Activated T-cell treated with anti-CD3 and anti-CD28 coated beads, Interleukin-2, amount 50 U/mL, for 48 hours (primary cell): Measurements from ENCODE around the gene EPHA10.
"Not testable (repeated sequence)": the region's sequence is repeated elsewhere in the genome, so short reads cannot be mapped to it uniquely, and the experiment has no call there.

Experiments
- DNase-seq, 2 experiments: peaks; one replicate each; pipeline ENCODE4 v3.0.0-alpha.2; 2020

Gene EPHA10

DNA sequence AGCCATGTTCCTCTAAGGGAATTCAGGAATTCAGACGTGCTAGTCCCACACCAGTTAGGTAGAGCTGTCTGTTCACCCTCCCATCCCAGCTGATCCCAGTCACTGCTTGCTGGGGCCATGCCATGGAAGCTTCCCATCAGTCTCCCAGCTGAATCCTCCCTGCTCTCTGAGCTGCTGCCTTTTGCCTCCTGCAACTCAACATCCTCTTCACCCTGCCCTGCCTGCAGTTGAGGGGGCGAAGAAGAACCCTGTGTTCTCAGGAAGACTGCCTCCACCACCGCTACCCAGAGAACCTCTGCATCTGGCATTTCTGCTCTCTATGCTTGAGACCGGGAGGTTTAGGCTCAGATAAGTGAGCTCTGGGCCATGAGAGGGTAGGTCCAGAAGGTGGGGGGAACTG lies 56.4 kb downstream of the EPHA10 start:
- DNase-seq: no peak

DNA sequence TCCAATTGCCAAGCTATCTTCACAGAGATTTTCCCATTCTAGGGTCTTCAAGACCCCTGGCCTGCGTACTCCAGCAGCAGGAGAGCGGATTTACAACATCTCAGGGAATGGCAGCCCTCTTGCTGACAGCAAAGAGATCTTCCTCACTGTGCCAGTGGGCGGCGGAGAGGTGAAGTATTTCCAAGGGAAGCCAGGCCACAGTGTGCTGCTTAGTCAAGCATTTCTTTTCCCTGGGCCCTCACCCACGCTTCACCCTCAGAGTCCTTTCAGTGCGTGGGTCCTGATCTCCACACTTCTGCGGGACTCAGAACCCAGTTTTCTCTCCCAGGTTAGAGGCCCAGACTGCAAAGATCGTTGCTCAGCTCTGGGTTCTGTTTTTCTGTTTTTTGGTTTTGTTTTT lies 59.5 kb downstream of the EPHA10 start:
- no peak for DNase-seq

DNA sequence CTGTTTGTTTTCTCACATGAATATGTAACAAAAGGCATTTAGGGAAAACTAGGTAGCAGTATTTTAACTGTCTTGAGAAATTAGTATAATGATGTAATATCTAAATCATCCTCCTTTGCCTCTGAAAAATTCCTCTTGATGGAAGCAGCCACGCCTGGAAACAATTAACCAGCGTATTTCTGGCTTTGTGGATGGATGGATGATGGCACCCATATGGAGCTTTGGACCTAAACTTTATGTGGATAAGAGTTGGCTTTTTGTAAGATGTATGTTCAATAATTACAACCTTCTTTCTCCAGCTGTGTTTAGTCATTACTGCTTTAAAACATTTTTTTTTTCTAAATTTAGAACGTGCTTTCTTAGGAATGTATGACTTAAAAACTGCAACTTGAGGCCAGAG lies 60.0 kb downstream of the EPHA10 start:
- DNase-seq: no peak

DNA sequence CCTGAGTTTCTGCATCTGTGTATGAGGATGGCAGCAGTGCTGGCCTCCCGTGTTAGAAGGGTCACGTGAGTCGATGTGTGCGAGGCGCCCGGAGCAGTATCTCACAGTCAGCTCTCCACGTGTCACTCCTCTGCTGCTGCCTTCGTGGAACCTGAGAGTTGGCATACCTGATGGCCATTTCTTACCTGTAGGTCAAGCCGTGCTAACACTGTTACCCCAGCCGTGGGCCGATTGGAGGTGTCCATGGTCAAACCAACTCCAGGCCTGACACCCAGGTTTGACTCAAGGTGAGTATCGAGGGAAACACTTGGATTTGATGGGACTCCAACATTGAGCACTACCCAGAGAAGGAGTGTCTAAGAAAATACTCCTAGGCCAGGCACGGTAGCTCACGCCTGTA lies 61.9 kb downstream of the EPHA10 start:
- no peak for DNase-seq

DNA sequence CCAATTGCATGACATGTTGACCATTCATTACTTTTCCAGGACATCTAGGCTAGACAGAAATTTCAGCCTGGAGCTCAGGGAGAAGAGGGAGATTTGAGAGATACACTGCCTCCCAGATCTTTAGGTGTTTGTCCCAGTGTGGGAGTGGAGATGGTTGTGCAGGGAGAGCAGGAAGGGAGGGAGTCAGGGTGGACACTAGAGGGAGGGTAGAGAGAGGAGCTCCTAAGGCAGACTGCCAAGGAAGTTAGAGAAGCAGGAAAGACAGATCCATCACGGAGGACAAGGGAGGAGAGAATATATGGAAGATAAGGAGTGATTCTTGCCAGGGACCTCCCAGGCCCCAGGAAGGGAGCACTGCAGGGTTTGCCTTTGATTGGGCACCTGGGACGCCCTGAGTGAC lies 63.9 kb downstream of the EPHA10 start:
- no peak for DNase-seq

DNA sequence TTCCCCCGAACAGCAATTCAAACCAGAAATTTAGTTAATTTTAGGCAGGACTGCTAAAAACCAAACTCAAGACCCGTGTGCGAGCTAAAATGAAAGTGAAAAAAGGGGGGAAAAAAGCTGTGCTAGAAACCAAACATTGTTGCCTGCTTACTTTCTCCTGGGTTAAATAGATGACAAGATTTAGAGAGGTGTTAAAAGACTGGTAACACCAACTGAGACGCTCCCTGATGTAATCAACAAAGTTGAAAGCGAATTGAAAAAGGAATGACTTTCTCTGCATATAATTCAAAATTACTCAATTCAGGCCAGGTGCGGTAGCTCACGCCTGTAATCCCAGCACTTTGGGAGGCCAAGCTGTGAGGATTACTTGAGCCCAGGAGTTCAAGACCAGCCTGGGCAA lies 65.8 kb downstream of the EPHA10 start:
- no peak for DNase-seq

DNA sequence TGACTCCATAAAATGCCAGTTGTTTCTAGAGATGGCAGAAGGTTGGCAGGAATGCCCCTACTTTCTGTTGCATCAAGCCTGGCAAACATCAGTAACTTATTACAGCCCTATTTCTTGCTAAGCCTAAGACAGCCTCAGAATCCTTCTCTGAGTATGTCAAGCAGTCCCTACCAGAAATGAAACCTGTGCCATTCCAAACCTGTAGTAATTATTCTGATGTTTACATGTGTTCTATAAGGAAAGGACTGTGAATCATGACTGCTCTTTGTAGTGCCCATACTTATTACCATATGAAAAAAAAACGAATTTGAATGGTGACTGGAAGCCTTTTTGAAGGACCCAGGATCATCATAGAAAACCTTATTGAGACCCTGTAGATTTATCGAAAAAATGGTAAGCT lies 67.2 kb downstream of the EPHA10 start:
- DNase-seq: no peak

DNA sequence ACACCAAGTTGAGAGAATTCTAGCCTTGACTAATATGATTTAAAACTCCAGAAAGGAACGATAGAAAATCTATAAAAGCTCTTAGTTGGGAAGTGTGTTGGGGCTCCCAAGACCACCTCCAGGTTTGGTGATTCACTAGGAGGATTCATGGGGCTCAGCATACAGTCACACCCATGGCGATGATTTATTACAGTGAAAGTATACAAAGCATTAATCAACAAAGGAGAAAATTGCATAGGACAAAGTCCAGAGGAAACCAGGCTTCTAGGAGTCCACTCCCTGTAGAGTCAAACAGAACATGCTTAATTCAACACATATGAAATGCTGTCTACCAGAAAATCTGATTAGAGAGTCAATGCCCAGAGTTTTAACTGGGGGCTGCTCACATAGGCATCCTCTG lies 67.8 kb downstream of the EPHA10 start:
- no peak for DNase-seq

DNA sequence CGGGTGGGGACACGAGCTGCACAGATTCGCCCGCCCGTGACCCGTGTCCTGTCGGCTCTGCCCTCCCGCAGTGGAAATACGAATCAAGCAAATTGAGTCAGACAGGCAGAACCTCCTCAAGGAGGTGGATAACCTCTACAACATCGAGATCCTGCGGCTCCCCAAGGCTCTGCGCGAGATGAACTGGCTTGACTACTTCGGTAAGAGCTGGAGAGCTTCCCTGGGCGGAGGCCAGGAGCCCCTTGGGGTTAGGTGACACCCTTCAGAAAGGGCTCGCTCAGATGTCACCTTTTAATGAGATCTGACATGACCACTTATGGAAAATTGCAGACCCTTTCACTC lies 72.1 kb downstream of the EPHA10 start:
- no peak for DNase-seq

DNA sequence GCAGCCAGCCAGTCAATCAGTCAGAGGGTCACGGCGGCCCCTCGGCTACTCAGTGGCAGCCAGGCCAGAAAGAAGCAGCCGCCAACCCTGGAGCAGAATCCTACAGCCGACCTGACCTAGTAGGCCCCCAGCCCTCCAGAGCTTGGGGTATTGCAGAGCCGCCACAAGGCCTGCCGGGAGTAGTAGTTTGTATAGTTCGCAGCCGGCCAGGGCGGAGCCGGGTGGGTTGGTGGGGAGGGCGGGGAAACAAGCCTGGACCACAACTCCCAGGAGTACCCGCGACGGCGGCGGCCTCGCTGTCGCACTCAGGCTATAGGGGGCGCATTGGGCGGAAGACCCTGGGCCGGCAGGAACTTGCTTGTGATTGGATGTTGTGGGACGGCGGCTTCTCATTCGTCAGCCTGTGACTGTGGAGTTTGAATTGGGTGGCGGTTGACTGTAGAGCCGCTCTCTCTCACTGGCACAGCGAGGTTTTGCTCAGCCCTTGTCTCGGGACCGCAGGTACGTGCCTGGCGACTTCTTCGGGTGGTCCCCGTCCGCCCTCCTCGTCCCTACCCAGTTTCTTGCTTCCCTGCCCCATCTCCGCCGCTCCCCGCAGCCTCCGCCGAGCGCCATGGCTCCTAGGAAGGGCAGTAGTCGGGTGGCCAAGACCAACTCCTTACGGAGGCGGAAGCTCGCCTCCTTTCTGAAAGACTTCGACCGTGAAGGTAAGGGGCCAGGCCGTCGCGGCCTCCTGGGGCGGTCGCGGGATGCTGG lies 72.7 kb downstream of the EPHA10 start, which contains the start of gene CDCA8:
Gene CDCA8, plus strand, starts transcription at position 439 of the 756 bp plus-strand sequence. Its CDS starts 175 bp downstream, at position 614.
- DNase-seq: peak; percentile 99

DNA sequence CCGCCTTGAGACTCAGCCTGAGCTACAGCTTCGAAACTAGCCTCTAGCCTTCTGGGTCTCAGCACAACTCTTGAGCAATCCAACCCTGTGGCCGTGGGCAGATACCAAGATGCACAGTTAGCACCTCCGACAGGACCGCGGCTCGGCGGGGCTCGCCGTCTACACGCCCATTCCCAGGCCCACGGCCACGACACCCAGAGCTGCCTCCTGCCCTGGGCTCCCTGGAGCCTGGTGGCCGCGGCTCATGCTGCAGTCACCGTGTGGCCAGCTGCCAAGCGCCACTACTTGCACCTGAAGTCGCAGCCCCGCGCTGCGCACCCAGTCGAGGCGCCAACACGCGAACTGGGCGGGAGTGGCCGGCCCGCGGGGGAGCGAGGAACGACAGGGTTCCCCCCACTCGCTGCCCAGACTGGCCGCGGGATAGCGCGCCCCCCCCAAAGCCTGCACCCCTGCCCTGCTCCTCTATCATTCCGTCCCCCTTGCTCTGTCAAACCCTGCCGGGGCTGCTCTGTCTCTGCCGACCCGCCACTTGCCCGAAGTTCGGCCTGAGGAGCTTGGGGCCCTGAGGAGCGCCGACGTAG lies 73.3 kb downstream of the EPHA10 start:
- DNase-seq: peak in 1 of 2 experiments; percentile 55

DNA sequence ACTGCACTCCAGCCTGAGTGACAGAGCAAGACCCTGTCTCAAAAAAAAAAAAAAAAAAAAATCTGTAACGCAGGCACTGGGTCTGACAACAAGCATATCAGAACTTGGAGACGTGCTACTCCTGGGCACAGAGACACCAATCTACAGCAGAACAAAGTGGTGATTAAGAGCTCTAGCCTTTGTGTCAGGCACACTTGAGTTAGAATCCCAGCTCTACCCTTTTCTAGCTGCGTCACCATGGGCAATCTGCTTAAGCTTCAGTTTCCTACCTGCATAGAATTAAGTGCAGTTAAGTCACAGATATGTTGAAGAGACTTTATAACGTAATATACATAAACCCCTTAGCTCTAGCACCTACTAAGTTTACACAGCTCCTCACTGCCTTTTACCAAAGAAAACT lies 76.0 kb downstream of the EPHA10 start:
- DNase-seq: no peak

DNA sequence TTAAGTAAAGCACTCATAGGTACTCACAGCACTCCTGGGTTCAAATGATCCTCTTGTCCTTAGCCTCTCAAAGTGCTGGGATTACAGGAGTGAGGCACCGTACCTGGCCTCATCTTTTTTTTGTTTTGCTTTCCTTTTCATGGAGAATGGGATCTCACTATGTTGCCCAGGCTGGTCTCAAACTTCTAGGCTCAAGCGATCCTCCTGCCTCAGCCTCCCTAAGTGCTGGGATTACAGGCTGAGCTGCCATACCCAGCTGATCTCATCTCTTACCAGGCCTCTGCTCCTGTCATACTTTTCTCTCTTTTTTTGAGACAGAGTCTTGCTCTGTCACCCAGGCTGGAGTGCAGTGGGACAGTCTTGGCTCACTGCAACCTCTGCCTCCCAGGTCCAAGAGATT lies 77.2 kb downstream of the EPHA10 start:
- not testable (repeated sequence) for DNase-seq

DNA sequence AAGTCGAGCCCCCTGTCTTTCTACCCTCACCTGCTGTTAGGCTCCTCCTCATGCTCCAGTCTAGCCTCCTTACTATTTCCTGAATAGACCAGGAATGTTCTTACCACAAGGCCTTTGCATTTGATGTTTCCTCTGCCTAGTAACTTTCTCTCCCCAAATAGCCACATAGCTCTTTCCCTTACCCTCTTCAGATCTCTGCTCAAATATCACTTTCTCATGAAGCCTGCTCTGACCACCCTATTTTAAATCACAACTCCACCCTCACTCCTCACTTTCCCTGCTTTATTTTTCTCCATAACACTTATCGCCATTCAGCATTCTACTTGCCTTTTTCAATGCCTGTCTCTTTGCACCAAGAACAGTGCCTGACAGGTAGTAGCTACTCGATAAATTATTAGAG lies 79.2 kb downstream of the EPHA10 start:
- no peak for DNase-seq

DNA sequence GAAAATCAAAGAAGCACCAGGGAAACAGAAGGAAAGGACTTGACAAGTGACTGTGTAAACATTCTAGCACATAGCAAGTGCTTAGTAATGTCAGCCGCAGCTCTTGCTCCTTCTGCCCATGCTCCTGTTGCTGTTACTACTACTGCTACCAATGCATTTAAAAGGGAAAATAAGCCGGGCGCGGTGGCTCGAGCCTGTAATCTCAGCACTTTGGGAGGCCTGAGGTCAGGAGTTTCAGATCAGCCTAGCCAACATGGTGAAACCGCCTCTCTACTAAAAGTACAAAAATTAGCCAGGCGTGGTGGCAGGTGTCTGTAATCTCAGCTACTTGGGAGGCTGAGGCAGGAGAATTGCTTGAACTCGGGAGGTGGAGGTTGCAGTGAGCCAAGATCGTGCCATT lies 80.7 kb downstream of the EPHA10 start:
- not testable (repeated sequence) for DNase-seq

DNA sequence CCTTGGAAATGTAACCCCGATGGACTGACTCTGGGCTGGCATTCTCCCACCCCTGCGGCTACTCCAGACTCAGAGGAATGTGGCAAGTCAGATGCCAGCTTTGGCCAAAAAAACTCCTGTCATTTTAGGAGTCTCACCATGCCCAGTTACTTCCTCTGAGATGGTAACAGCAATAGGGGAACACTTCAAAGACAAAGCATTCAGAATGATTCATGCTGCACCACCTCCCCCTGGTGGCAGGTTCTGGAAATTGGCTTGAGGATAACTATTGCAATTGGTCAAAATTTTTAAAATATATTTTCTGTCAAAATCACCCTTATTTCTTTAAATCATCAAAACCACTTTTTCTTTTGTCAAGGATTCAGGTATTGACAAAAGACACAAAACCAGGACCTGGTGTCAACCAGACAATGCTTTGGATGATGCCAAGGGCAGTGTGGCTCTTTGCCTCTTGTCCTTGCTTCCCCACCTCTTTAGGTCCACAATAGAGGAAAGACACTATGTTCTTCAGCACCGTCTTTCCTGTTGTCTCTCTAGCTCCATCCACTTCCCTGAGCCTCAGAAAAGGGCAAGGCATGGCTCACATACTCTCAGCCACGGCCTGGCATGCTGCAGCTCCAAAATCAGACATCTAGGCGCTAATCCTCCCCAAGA lies 82.5 kb downstream of the EPHA10 start:
- peak; percentile 86 to 90 for DNase-seq

DNA sequence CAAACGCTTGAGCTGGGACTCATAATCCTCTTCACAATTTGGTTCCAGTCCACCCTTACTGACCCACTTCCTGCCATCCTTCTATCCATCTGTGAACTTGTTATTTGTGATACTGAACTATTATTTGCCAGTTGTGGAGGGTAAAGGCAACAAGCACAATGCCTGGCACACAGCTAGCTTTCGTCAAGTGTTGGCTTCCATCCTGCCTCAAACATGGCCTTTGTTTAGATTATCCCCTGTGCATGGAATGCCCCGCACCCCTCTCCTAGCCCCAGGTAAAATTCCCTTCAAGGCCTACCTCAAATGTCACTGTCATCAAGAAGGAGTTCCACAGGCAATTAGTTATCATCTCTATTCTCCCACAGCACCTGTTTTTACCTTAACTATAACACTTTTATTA lies 84.0 kb downstream of the EPHA10 start:
- DNase-seq: no peak

DNA sequence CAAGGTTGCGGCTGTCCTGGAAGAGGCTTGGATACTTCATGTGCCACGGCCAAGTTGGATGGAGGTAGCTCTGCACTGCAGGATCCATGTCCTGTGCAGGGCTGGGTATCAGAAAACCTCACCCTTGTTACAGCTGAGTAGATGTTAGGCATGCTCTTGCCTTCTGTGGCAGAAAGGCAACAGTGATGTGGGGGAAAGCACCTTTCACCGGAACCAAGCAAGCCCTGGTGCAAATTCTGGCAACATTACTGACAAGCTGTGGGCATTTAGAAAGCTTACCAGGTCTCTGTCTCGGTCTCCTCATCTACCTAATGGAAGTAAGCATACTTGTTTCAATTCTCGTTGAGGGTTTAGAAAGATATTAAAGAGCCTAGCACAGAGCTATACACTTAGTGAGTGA lies 87.1 kb downstream of the EPHA10 start:
- no peak for DNase-seq

DNA sequence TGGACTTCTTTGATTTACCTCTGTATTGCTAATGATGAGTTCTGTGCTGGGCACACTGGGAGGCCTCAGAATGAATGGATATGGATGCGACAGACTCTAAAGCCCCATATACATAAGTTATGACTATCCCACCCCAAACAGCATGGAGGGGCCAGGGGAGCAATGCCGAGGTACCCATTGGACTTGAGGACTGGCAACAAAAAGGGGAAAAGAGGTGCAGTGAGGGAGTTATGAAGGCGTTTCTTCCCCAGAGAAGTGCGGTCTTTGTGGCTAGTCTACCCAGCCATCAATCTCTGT lies 87.8 kb downstream of the EPHA10 start:
- no peak for DNase-seq

DNA sequence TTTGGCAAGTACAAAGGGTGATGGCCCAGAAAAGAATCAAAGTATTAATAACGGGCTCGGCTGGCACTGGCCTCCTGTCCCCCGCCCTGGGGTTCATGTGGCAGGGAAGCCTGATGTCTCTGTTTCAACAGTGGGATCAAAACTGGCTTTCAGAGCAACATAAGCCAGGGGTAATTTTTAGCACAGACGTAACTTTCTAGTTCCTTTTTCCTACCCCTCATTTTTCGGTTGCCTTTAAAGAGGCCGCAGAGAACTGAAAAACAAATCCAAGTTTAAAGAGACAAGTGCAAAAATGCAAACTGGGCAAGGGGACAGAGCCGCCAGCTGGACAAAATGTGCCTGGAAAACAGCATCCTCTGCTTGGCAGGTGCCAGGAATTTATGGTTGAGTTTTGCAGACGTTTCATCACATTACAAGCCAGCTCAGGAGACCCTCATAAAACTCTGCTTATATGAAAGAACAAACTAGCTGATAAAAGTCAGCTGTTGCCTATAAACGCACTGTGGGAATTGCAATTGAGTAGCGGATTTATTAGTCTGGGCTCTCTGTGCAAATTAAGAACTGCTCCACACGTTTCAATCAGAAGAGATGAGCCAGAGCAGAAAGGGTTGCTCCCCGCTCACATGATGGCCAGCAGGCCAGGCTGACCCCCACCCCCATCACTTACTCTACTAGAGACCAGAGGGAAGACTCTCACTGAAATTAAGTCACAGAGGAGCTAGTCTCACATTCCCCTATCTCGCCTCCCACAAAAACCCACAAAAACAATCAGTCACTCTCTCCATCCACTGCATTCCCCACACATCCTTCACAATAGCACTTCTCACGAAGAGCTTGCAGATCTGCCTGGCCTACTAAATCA lies 88.4 kb downstream of the EPHA10 start:
- DNase-seq: no peak

DNA sequence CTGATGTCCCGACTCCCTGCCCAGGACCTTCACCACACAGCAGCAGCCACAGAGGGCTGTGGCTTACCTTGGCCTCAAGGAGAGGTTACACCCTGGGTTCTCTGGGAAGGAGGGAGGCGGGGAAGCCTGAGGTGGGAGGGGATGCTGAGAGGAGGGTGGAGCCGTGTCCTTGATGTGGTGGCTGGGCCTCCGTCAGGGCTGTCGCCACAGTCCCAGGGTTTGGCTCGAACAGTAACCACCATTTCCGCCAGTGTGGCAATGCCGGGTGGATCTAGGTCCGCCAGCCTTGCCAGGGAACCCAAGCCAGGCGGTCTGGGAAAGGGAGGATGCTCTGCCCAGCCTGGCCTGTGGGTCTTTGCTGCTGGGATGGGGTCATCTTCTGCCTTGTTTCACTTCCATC lies 91.0 kb downstream of the EPHA10 start:
- DNase-seq: peak; percentile 59 to 69

DNA sequence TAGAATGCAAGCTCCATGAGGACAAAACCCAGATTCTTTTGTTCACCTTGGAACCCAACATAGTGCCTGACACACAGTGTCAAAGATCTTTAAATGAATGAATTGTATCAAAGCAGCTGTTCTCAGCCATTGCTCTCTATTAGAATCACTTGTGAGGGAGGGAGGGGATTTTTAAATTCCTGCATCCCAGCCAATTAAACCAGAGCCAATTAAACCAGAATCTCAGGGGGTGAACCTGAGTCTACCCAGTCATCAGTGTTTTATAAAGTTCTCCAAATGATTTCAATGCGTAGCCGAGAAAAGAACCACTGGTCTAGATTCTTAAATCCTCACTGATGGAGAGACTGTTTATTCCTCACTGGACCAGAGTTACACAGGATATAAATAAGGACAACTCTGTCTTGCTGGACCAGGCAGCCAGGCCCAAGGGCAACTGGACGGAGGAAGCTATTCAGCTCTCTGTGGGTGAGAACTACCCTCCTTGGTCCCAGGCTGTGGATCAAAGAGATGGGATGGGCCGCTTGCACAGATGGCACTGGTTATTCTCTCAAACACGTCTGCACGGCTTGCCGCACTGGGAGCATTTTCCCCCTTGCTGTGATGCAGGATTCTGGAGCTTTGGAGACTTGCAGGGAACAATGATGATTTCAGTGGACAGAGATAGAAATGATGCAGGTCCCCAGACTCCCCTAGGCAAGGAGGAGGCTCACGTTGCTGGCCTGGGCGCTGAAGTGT lies 92.6 kb downstream of the EPHA10 start:
- no peak for DNase-seq

DNA sequence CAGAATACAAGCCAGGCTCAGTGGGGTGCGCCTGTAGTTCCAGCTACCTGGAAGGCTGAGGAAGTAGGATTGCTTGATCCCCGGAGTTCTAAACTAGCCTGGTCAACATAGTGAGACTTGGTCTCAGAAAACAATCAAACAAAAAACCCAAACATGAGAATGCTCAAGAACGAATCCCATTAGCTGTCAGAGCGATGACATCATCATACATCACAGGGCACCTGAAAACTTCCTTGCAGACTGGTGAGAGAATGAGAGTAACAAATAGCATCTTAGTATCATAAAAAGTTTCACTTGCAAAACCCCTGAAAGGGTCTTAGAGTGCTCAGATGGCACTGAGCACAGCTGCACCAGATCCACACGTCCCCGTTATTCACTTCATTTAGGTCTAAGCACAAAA lies 93.7 kb downstream of the EPHA10 start:
- DNase-seq: no peak
